22Rv1 (cell line): Measurements from ENCODE around the gene BRD2.

Source experiments
- CTCF ChIP-seq: fragments of 450-650 bp; IDR thresholded peaks from 2 replicates; pipeline ENCODE4 v1.5.1; 2017; ENCODE audit warnings: mild to moderate bottlenecking
- ZFX ChIP-seq: fragments of 450-650 bp; IDR thresholded peaks from 2 replicates; pipeline ENCODE4 v1.6.1; 2017; ENCODE audit warnings: antibody characterized with exemption, borderline replicate concordance

- TF ChIP-seq ZFX: no peak
- no peak for TF ChIP-seq CTCF
Observed at GRCh38 chr6:32938494-32938893, 29.9 kb upstream of the BRD2 start.
